Spleen (tissue), 7 donors: Measurements from ENCODE around the gene HSD17B1.

Source experiments
- POLR2A ChIP-seq, 3 donors: fragments of 450-650 bp; IDR thresholded peaks; one replicate each; pipeline ENCODE4 v1.5.1; 2017; ENCODE audit warnings: antibody characterized with exemption in 3 of 3, mild to moderate bottlenecking in 1 of 3
- TF ChIP-seq, protein P1 (sequence below), 11 experiments: fragments of 200-600 bp in 7 of 11; fragments of 450-650 bp in 4 of 11; sonication (generic) in 4 of 11; IDR thresholded peaks in 8 of 11; conservative IDR thresholded peaks in 3 of 11; 1 replicate in 7 of 11; 2 replicates in 4 of 11; pipeline versions ENCODE4 v1.4.0 to v1.8.0; 2016 to 2021; ENCODE audit warnings: antibody characterized with exemption in 11 of 11, inconsistent platforms in 4 of 11, mild to moderate bottlenecking in 1 of 11
- donor health status: DM: no; HTN: no; CAD: no; lungs with moderate emphysema.
- donor health status: DM: no; HTN: no; CAD: no.
- donor health status: DM: no; HTN: no; CAD: no.

DNA sequence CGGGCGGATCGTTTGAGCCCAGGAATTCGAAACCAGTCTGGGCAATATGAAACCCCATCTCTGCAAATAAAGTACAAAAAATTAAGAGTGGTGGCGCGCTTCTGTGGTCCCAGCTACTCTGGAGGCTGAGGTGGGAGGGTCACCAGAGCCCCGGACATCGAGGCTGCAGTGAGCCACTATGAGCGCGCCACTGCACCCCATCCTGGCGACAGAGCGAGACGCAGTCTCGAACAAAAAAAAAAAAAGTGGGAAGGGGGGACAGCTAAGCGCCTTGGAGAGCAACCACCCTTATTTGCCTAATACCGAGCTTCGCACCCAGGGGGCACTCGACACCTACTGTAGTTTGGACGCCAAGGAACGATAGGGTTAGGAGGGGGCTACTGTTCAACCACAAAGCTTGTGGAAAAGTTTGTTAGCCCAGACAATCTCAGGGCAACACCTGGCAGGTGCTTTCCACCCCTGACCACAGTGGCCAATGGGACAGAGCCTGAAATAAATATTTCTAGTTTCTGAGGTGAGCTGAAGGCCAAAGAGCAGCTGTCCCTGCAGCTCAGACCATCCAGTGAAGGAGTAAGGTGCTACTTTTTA, 25.7 kb downstream of the HSD17B1 start:
- TF ChIP-seq, protein P1, sequence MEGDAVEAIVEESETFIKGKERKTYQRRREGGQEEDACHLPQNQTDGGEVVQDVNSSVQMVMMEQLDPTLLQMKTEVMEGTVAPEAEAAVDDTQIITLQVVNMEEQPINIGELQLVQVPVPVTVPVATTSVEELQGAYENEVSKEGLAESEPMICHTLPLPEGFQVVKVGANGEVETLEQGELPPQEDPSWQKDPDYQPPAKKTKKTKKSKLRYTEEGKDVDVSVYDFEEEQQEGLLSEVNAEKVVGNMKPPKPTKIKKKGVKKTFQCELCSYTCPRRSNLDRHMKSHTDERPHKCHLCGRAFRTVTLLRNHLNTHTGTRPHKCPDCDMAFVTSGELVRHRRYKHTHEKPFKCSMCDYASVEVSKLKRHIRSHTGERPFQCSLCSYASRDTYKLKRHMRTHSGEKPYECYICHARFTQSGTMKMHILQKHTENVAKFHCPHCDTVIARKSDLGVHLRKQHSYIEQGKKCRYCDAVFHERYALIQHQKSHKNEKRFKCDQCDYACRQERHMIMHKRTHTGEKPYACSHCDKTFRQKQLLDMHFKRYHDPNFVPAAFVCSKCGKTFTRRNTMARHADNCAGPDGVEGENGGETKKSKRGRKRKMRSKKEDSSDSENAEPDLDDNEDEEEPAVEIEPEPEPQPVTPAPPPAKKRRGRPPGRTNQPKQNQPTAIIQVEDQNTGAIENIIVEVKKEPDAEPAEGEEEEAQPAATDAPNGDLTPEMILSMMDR (IDR thresholded peaks at IDR 0.05 in 8 of 11, conservative IDR thresholded peaks at IDR 0.05 in 3 of 11), result peak; percentile 62 to 85 (median 73)
- TF ChIP-seq POLR2A (IDR thresholded peaks at IDR 0.05), result no peak
